Measurements from ENCODE around the gene LY6G6F. TPM values are rescaled to one million over a fixed set of nuclear protein-coding genes. Genes with fewer than 3 reads are reported as not detected.

The LY6G6F gene
- total RNA-seq, 4 donors from 2014 or later, result not detected

GRCh38 chr6:31734247-31734820 is 27.7 kb downstream of the LY6G6F start:
- H3K4me3 ChIP-seq, result peak overlapping the region; percentile 64 to 76 (median 64)
- DNase-seq (ENCODE audit: low spot score in 2 of 2), result no peak
- no peaks in the 10 kb centered on the region for H3K27me3 ChIP-seq
- no peak for TF ChIP-seq POLR2A (IDR thresholded peaks at IDR 0.05)
- TF ChIP-seq EP300 (IDR thresholded peaks at IDR 0.05), result no peak
- no peak for TF ChIP-seq CTCF (IDR thresholded peaks at IDR 0.05)
- H3K27ac ChIP-seq, result peak overlapping the region; percentile 89 to 94 (median 92)
- no peaks in the 10 kb centered on the region for H3K9me3 ChIP-seq
- H3K4me1 ChIP-seq, result peaks cover 0 to 68% (median 37%) of the 10 kb centered on the region in 4 donors
- peaks cover 0 to 35% (median 4%) of the 10 kb centered on the region in 3 donors for H3K36me3 ChIP-seq
- 11 to 19% methylated on average over 2 of the region's 2 CpGs for WGBS, 2 donors

GRCh38 chr6:31734821-31735406 is 28.2 kb downstream of the LY6G6F start:
- H3K4me3 ChIP-seq, result peak overlapping the region; percentile 64 to 76 (median 64)
- TF ChIP-seq CTCF (IDR thresholded peaks at IDR 0.05), result no peak
- peak in 1 of 2 donors; percentile 58 for TF ChIP-seq EP300 (IDR thresholded peaks at IDR 0.05)
- TF ChIP-seq POLR2A (IDR thresholded peaks at IDR 0.05), result peak; percentile 2 to 48
- H3K36me3 ChIP-seq, result peaks cover 0 to 35% (median 4%) of the 10 kb centered on the region in 3 donors
- peaks cover 0 to 71% (median 38%) of the 10 kb centered on the region in 4 donors for H3K4me1 ChIP-seq
- H3K27me3 ChIP-seq, result no peaks in the 10 kb centered on the region
- WGBS, 2 donors, result 1 to 2% methylated on average over 18 of the region's 18 CpGs
- no peaks in the 10 kb centered on the region for H3K9me3 ChIP-seq
- H3K27ac ChIP-seq, result peak overlapping the region; percentile 89 to 94 (median 92)
- DNase-seq (ENCODE audit: low spot score in 2 of 2), result peak in 1 of 2 donors; percentile 36

GRCh38 chr6:31736021-31736767 is 29.5 kb downstream of the LY6G6F start, which contains the start of gene CLIC1:
TSS of gene CLIC1 (minus strand) at chr6:31736530. CDS start at chr6:31736300, 230 bp downstream.
- WGBS, 2 donors, result 0 to 1% methylated on average over 24 of the region's 24 CpGs
- H3K4me1 ChIP-seq, result peaks cover 0 to 72% (median 41%) of the 10 kb centered on the region in 4 donors
- TF ChIP-seq POLR2A (IDR thresholded peaks at IDR 0.05) (peak; percentile 92 to 95), EP300 (IDR thresholded peaks at IDR 0.05) (peak in 1 of 2 donors; percentile 97), CTCF (IDR thresholded peaks at IDR 0.05) (no peak)
- H3K27me3 ChIP-seq, result no peaks in the 10 kb centered on the region
- H3K4me3 ChIP-seq, result peak within 1 kb of the TSS; percentile 64 to 76 (median 64)
- DNase-seq (ENCODE audit: low spot score in 2 of 2), result peak; percentile 83 to 87
- H3K36me3 ChIP-seq, result peaks cover 0 to 28% (median 4%) of the 10 kb centered on the region in 3 donors
- H3K9me3 ChIP-seq, result no peaks in the 10 kb centered on the region
- H3K27ac ChIP-seq, result peak within 1 kb of the TSS; percentile 89 to 94 (median 92)

GRCh38 chr6:31736768-31737314 is 30.2 kb downstream of the LY6G6F start:
- Histone ChIP-seq H3K4me3 (peak overlapping the region; percentile 64 to 76 (median 64)), H3K27me3 (no peaks in the 10 kb centered on the region), H3K36me3 (peaks cover 0 to 24% (median 4%) of the 10 kb centered on the region in 3 donors), H3K4me1 (peaks cover 0 to 72% (median 41%) of the 10 kb centered on the region in 4 donors), H3K27ac (peak overlapping the region; percentile 89 to 94 (median 92)), H3K9me3 (no peaks in the 10 kb centered on the region)
- DNase-seq (ENCODE audit: low spot score in 2 of 2), result no peak
- WGBS, 2 donors, result 36 to 48% methylated on average over 10 of the region's 10 CpGs
- TF ChIP-seq CTCF (IDR thresholded peaks at IDR 0.05) (no peak), POLR2A (IDR thresholded peaks at IDR 0.05) (no peak), EP300 (IDR thresholded peaks at IDR 0.05) (no peak)
